H9 (cell line): ENCODE data around the gene MAPK6. TPM values are rescaled to one million over a fixed set of nuclear protein-coding genes. Genes with fewer than 3 reads are reported as not detected.

Experiments used
- DNase-seq: peaks from one replicate; pipeline ENCODE4 v3.0.0-alpha.2; 2017
- H2AFZ ChIP-seq: one replicate; pipeline ENCODE4 v1.6.1; 2013; ENCODE audit warnings: mild to moderate bottlenecking, low read length, control low read depth, moderate library complexity
- H2AK5ac ChIP-seq: 2 replicates; pipeline ENCODE4 v1.6.1; 2013; ENCODE audit warnings: low read length, control low read depth, mixed read lengths; ENCODE audit not compliant: insufficient read length
- H2BK120ac ChIP-seq: one replicate; pipeline ENCODE4 v1.6.1; 2013; ENCODE audit warnings: low read depth, mild to moderate bottlenecking, low read length, control low read depth, inconsistent platforms; ENCODE audit not compliant: poor library complexity, severe bottlenecking
- H2BK12ac ChIP-seq: 2 replicates; pipeline ENCODE4 v1.6.1; 2013; ENCODE audit warnings: low read length, control low read depth, mixed read lengths, low read depth; ENCODE audit not compliant: insufficient read length
- H2BK15ac ChIP-seq: 2 replicates; pipeline ENCODE4 v1.6.1; 2013; ENCODE audit warnings: low read depth, low read length, control low read depth
- H2BK20ac ChIP-seq: one replicate; pipeline ENCODE4 v1.6.1; 2013; ENCODE audit warnings: low read depth, mild to moderate bottlenecking, low read length, control low read depth, inconsistent platforms; ENCODE audit not compliant: poor library complexity, severe bottlenecking
- H2BK5ac ChIP-seq: 2 replicates; pipeline ENCODE4 v1.6.1; 2013; ENCODE audit warnings: low read length, control low read depth, mixed read lengths; ENCODE audit not compliant: insufficient read length
- H3K14ac ChIP-seq: 2 replicates; pipeline ENCODE4 v1.6.1; 2013; ENCODE audit warnings: low read length, control low read depth; ENCODE audit not compliant: insufficient read depth
- H3K18ac ChIP-seq: 2 replicates; pipeline ENCODE4 v1.6.1; 2013; ENCODE audit warnings: low read depth, mild to moderate bottlenecking, mixed read lengths, low read length, control low read depth; ENCODE audit not compliant: insufficient read length
- H3K23ac ChIP-seq: 2 replicates; pipeline ENCODE4 v1.6.1; 2013; ENCODE audit warnings: low read length, control low read depth, mixed read lengths, low read depth; ENCODE audit not compliant: insufficient read length
- H3K23me2 ChIP-seq: 2 replicates; pipeline ENCODE4 v1.6.1; 2013; ENCODE audit warnings: low read depth, mild to moderate bottlenecking, mixed read lengths, low read length, control low read depth; ENCODE audit not compliant: insufficient read length, poor library complexity, severe bottlenecking
- H3K27ac ChIP-seq: 2 replicates; pipeline ENCODE4 v1.5.1; 2013; ENCODE audit warnings: low read length, control low read depth, mixed read lengths, low read depth; ENCODE audit not compliant: insufficient read length
- H3K27me3 ChIP-seq: 2 replicates; pipeline ENCODE4 v1.6.1; 2013; ENCODE audit warnings: low read length, control low read depth, inconsistent platforms; ENCODE audit not compliant: insufficient read depth
- H3K4ac ChIP-seq: 2 replicates; pipeline ENCODE4 v1.6.1; 2013; ENCODE audit warnings: low read depth, mild to moderate bottlenecking, control low read depth, inconsistent platforms, low read length, moderate library complexity
- H3K4me1 ChIP-seq: 2 replicates; pipeline ENCODE4 v1.6.1; 2013; ENCODE audit warnings: low read length, control low read depth, inconsistent platforms; ENCODE audit not compliant: insufficient read depth
- H3K4me2 ChIP-seq: 2 replicates; pipeline ENCODE4 v1.6.1; 2013; ENCODE audit warnings: low read length, control low read depth, mixed read lengths; ENCODE audit not compliant: insufficient read length, insufficient read depth
- H3K56ac ChIP-seq: 2 replicates; pipeline ENCODE4 v1.6.1; 2013; ENCODE audit warnings: low read depth, mild to moderate bottlenecking, mixed read lengths, low read length, control low read depth; ENCODE audit not compliant: insufficient read length
- H3K79me1 ChIP-seq: 2 replicates; pipeline ENCODE4 v1.6.1; 2013; ENCODE audit warnings: low read depth, mild to moderate bottlenecking, moderate library complexity, low read length, control low read depth, inconsistent platforms; ENCODE audit not compliant: insufficient read depth, poor library complexity, severe bottlenecking
- H3K79me2 ChIP-seq: 2 replicates; pipeline ENCODE4 v1.6.1; 2013; ENCODE audit warnings: low read length, control low read depth, inconsistent platforms; ENCODE audit not compliant: insufficient read depth
- H3K9ac ChIP-seq: 2 replicates; pipeline ENCODE4 v1.6.1; 2013; ENCODE audit warnings: low read length, control low read depth, mixed read lengths; ENCODE audit not compliant: insufficient read length; ENCODE audit errors: extremely low read depth
- H3K9me3 ChIP-seq: one replicate; pipeline ENCODE4 v1.6.1; 2013; ENCODE audit warnings: low read depth, low read length, inconsistent platforms; ENCODE audit not compliant: control insufficient read depth
- H3T11ph ChIP-seq: one replicate; pipeline ENCODE4 v1.6.1; 2013; ENCODE audit warnings: mild to moderate bottlenecking, low read length, control low read depth, inconsistent platforms
- H4K20me1 ChIP-seq: one replicate; pipeline ENCODE4 v1.6.1; 2013; ENCODE audit not compliant: control insufficient read depth, insufficient read length, insufficient read depth
- H4K5ac ChIP-seq: 2 replicates; pipeline ENCODE4 v1.6.1; 2013; ENCODE audit warnings: low read depth, mild to moderate bottlenecking, mixed read lengths, low read length, control low read depth; ENCODE audit not compliant: insufficient read length
- H4K8ac ChIP-seq: replicated peaks from 2 replicates; pipeline ENCODE4 v1.6.1; 2013; ENCODE audit warnings: low read length, control low read depth, mixed read lengths, low read depth; ENCODE audit not compliant: insufficient read length
- H4K91ac ChIP-seq: 2 replicates; pipeline ENCODE4 v1.6.1; 2013; ENCODE audit warnings: low read depth, mild to moderate bottlenecking, moderate library complexity, mixed read lengths, low read length, control low read depth; ENCODE audit not compliant: insufficient read length
- H3K27ac Mint-ChIP-seq, 3 experiments: 2 replicates in 2 of 3; 3 replicates in 1 of 3; pipeline ENCODE4 v1.8.0; 2020 to 2021; ENCODE audit warnings: mixed read lengths in 3 of 3, mild to moderate bottlenecking in 1 of 3, moderate library complexity in 1 of 3
- H3K27me3 Mint-ChIP-seq: 2 replicates; pipeline ENCODE4 v1.8.0; 2021; ENCODE audit warnings: low read depth, mild to moderate bottlenecking, moderate library complexity, mixed read lengths
- H3K36me3 Mint-ChIP-seq, 3 experiments: 2 replicates in 2 of 3; 3 replicates in 1 of 3; pipeline ENCODE4 v1.8.0; 2020 to 2021; ENCODE audit warnings: low read depth in 3 of 3, mixed read lengths in 3 of 3; ENCODE audit not compliant: insufficient read depth in 1 of 3
- H3K4me1 Mint-ChIP-seq, 2 experiments: 2 replicates each; pipeline ENCODE4 v1.8.0; 2020; ENCODE audit warnings: mixed read lengths in 2 of 2
- H3K4me3 Mint-ChIP-seq, 2 experiments: 2 replicates in 1 of 2; 3 replicates in 1 of 2; pipeline ENCODE4 v1.8.0; 2020 to 2021; ENCODE audit warnings: mild to moderate bottlenecking in 2 of 2, mixed read lengths in 2 of 2, moderate library complexity in 1 of 2
- H3K9me3 Mint-ChIP-seq, 2 experiments: 2 replicates in 1 of 2; 3 replicates in 1 of 2; pipeline ENCODE4 v1.8.0; 2020; ENCODE audit warnings: mild to moderate bottlenecking in 2 of 2, mixed read lengths in 2 of 2, moderate library complexity in 1 of 2
- WGBS: extraction: QIAGEN DNeasy Blood & Tissue Kit; methylation state at CpG from one replicate; pipeline ENCODE4 v1.1.7; 2013; ENCODE audit warnings: missing lambda C conversion rate, low lambda C conversion rate, mixed read lengths; ENCODE audit not compliant: insufficient read length; ENCODE audit errors: extremely low coverage; 5-methylcytosine and 5-hydroxymethylcytosine counted together
- total RNA-seq: library from RNA; stranded (reverse); gene quantifications from 2 replicates; pipeline ENCODE4 v1.2.1, GENCODE V29; 2021
- TF ChIP-seq, protein P1 (sequence below): fragments of 200-600 bp; sonication (generic); conservative IDR thresholded peaks from 3 replicates; pipeline ENCODE4 v1.8.0; 2021; ENCODE audit warnings: antibody characterized with exemption, mild to moderate bottlenecking

MAPK6 gene
- total RNA-seq, 1 experiment from 2014 or later: 88.6 TPM

DNA sequence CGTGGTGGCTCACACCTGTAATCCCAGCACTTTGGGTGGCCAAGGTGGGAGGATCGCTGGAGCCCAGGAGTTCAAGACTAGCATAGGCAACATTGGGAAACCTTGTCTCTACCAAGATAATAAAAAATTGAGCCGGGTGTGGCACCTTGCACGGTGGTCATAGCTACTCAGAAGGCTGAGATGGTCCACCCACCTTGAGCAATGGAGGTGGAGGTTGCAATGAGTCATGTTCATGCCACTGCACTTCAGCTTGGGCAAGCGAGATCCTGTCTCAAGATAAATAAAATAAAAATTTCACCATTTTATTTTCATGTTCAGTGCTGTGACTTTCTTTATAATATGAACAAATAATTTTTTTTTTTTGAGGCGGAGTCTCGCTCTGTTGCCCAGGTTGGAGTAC is 12.5 kb downstream of the MAPK6 start:
- Mint-ChIP-seq H3K4me3 (no peak overlapping the region), H3K27me3 (no peaks in the 10 kb centered on the region), H3K27ac (no peak overlapping the region), H3K36me3 (peaks cover 14 to 32% (median 18%) of the 10 kb centered on the region in 3 experiments), H3K4me1 (peaks cover 22 to 31% of the 10 kb centered on the region in 2 experiments), H3K9me3 (peaks cover 0 to 10% of the 10 kb centered on the region in 2 experiments; a peak in 3 of 5 replicates)
- H4K8ac ChIP-seq: no peak overlapping the region
- no peak overlapping the region for H2BK5ac ChIP-seq
- H3K56ac ChIP-seq: no peak overlapping the region
- no peak overlapping the region for H2BK20ac ChIP-seq
- H3K27ac ChIP-seq: no peak overlapping the region
- H4K20me1 ChIP-seq: no peaks in the 10 kb centered on the region
- peaks cover 39% of the 10 kb centered on the region for H3K79me2 ChIP-seq
- WGBS: no CpG with 5 or more reads among the region's 7 CpGs
- TF ChIP-seq, protein P1, sequence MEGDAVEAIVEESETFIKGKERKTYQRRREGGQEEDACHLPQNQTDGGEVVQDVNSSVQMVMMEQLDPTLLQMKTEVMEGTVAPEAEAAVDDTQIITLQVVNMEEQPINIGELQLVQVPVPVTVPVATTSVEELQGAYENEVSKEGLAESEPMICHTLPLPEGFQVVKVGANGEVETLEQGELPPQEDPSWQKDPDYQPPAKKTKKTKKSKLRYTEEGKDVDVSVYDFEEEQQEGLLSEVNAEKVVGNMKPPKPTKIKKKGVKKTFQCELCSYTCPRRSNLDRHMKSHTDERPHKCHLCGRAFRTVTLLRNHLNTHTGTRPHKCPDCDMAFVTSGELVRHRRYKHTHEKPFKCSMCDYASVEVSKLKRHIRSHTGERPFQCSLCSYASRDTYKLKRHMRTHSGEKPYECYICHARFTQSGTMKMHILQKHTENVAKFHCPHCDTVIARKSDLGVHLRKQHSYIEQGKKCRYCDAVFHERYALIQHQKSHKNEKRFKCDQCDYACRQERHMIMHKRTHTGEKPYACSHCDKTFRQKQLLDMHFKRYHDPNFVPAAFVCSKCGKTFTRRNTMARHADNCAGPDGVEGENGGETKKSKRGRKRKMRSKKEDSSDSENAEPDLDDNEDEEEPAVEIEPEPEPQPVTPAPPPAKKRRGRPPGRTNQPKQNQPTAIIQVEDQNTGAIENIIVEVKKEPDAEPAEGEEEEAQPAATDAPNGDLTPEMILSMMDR: no peak
- no peak overlapping the region for H3K23ac ChIP-seq
- no peak overlapping the region for H3K14ac ChIP-seq
- H2AFZ ChIP-seq: no peak overlapping the region
- no peaks in the 10 kb centered on the region for H3K27me3 ChIP-seq
- no peaks in the 10 kb centered on the region for H3K9me3 ChIP-seq
- no peaks in the 10 kb centered on the region for H3K79me1 ChIP-seq
- no peak overlapping the region for H2BK15ac ChIP-seq
- no peak overlapping the region for H3T11ph ChIP-seq
- no peak overlapping the region for H2BK120ac ChIP-seq
- no peak for DNase-seq
- no peak overlapping the region for H2BK12ac ChIP-seq
- H3K4me1 ChIP-seq: peaks cover 2% of the 10 kb centered on the region; the same call in 1 of the 2 replicates
- no peak overlapping the region for H3K18ac ChIP-seq
- no peak overlapping the region for H3K9ac ChIP-seq
- no peak overlapping the region for H3K4ac ChIP-seq
- H2AK5ac ChIP-seq: no peak overlapping the region
- H4K5ac ChIP-seq: no peak overlapping the region
- H4K91ac ChIP-seq: no peak overlapping the region
- no peak overlapping the region for H3K4me2 ChIP-seq
- no peaks in the 10 kb centered on the region for H3K23me2 ChIP-seq
